HL-60 (cell line): ENCODE measurements around the gene SLC2A4RG.

Experiments used
- CTCF ChIP-seq: IDR thresholded peaks from one replicate; pipeline ENCODE4 v1.5.1; 2011; ENCODE audit warnings: low read length, control low read depth, inconsistent platforms; ENCODE audit not compliant: insufficient read depth
- REST ChIP-seq: IDR thresholded peaks from 2 replicates; pipeline ENCODE4 v1.6.1; 2012; ENCODE audit warnings: low read depth; ENCODE audit not compliant: insufficient replicate concordance

- TF ChIP-seq CTCF (no peak), REST (no peak)
Measured at GRCh38 chr20:63740627-63741353, 1.2 kb downstream of the SLC2A4RG start.
